GM12878 (cell line): ENCODE measurements around the gene SLC25A44. TPM values are rescaled to one million over a fixed set of nuclear protein-coding genes. Genes with fewer than 3 reads are reported as not detected.

Experiments
- ASH2L ChIP-seq: fragments of 300-600, 200-600 bp; sonication (generic); IDR thresholded peaks from 2 replicates; pipeline ENCODE4 v1.6.1; 2017; ENCODE audit warnings: low read depth, mild to moderate bottlenecking, borderline replicate concordance
- CBX5 ChIP-seq: sonication (generic); IDR thresholded peaks from 2 replicates; pipeline ENCODE4 v1.6.1; 2016; ENCODE audit warnings: low read depth, moderate library complexity, mild to moderate bottlenecking, inconsistent platforms
- CREM ChIP-seq: IDR thresholded peaks from 2 replicates; pipeline ENCODE4 v1.6.1; 2014; ENCODE audit warnings: antibody characterized with exemption, low read depth
- FOS ChIP-seq: IDR thresholded peaks from 3 replicates; pipeline ENCODE4 v1.6.1; 2011; ENCODE audit warnings: borderline replicate concordance; ENCODE audit not compliant: insufficient read length; ENCODE audit errors: extremely low read depth
- FOXK2 ChIP-seq: fragments of 450-650 bp; IDR thresholded peaks from 2 replicates; pipeline ENCODE4 v1.6.1; 2017; ENCODE audit warnings: mild to moderate bottlenecking, moderate library complexity
- IKZF2 ChIP-seq, 2 experiments: fragments of 450-650 bp; IDR thresholded peaks; 2 replicates each; pipeline ENCODE4 v1.6.1; 2017; ENCODE audit warnings: mild to moderate bottlenecking in 2 of 2, moderate library complexity in 2 of 2
- KLF5 ChIP-seq: fragments of 450-650 bp; IDR thresholded peaks from 2 replicates; pipeline ENCODE4 v1.6.1; 2014; ENCODE audit warnings: mild to moderate bottlenecking; ENCODE audit not compliant: partially characterized antibody
- NR2F1 ChIP-seq: fragments of 450-650 bp; conservative IDR thresholded peaks from 2 replicates; pipeline ENCODE4 v1.6.1; 2017; ENCODE audit warnings: mild to moderate bottlenecking
- RFX5 ChIP-seq: IDR thresholded peaks from 2 replicates; pipeline ENCODE4 v1.6.1; 2011; ENCODE audit warnings: low read depth, low read length, improper control_type of control experiment
- STAT3 ChIP-seq: IDR thresholded peaks from 2 replicates; pipeline ENCODE4 v1.6.1; 2011; ENCODE audit warnings: low read depth, low read length, improper control_type of control experiment
- TAF1 ChIP-seq: IDR thresholded peaks from 2 replicates; pipeline ENCODE4 v1.6.1; 2011; ENCODE audit warnings: mild to moderate bottlenecking, low read depth, low read length, borderline replicate concordance
- TCF12 ChIP-seq: IDR thresholded peaks from 2 replicates; pipeline ENCODE4 v1.6.1; 2011; ENCODE audit warnings: low read depth, mild to moderate bottlenecking, low read length
- ZNF207 ChIP-seq: fragments of 450-650 bp; IDR thresholded peaks from 2 replicates; pipeline ENCODE4 v1.6.1; 2014; ENCODE audit warnings: antibody characterized with exemption, mild to moderate bottlenecking, borderline replicate concordance
- ZNF24 ChIP-seq: fragments of 450-650 bp; IDR thresholded peaks from 2 replicates; pipeline ENCODE4 v1.6.1; 2017; ENCODE audit warnings: antibody characterized with exemption, mild to moderate bottlenecking
- ZSCAN29 ChIP-seq: fragments of 450-650 bp; IDR thresholded peaks from 2 replicates; pipeline ENCODE4 v1.6.1; 2017; ENCODE audit warnings: mild to moderate bottlenecking, moderate library complexity
- polyA plus RNA-seq, 11 experiments: library from polyadenylated mRNA; depleted of rRNA in 4 of 11; unstranded in 6 of 11; stranded (reverse) in 5 of 11; fragments of >200 nt; fragmentation: Nextera tagmentation in 4 of 11; fragmentation: Illumina TruSeq in 1 of 11; extraction: Ambion mirVana in 4 of 11; extraction: Trizol in 1 of 11; gene quantifications; 1 replicate in 1 of 11; 2 replicates in 10 of 11; pipeline versions ENCODE4 v1.2.1 to v1.2.3, GENCODE V29; 2011 to 2016; ENCODE audit warnings: inconsistent platforms in 2 of 11, missing spikeins in 2 of 11, low read depth in 1 of 11
- total RNA-seq, 4 experiments: library from RNA; depleted of rRNA in 3 of 4; stranded (reverse); fragments of >200 nt in 3 of 4; fragmentation: Illumina TruSeq in 1 of 4; extraction: Trizol in 1 of 4; gene quantifications; 2 replicates each; pipeline versions ENCODE4 v1.2.1 to v1.2.3, GENCODE V29; 2013 to 2021
- TF ChIP-seq, protein P1 (sequence below): fragments of 450-650 bp; IDR thresholded peaks from 2 replicates; pipeline ENCODE4 v1.6.1; 2016; ENCODE audit warnings: mild to moderate bottlenecking, moderate library complexity, borderline replicate concordance
- TF ChIP-seq, protein P2 (sequence below): fragments of 450-650 bp; IDR thresholded peaks from 2 replicates; pipeline ENCODE4 v1.6.1; 2017; ENCODE audit warnings: antibody characterized with exemption, mild to moderate bottlenecking, moderate library complexity
- TF ChIP-seq, protein P3 (sequence below): IDR thresholded peaks from 2 replicates; pipeline ENCODE4 v1.6.1; 2011; ENCODE audit warnings: borderline replicate concordance, low read depth, mild to moderate bottlenecking, moderate library complexity, mixed read lengths, low read length; ENCODE audit not compliant: insufficient read depth; ENCODE audit errors: extremely low read length
- TF ChIP-seq, protein P4 (sequence below): IDR thresholded peaks from 2 replicates; pipeline ENCODE4 v1.6.1; 2011; ENCODE audit warnings: mild to moderate bottlenecking, low read depth, low read length, moderate library complexity; ENCODE audit not compliant: insufficient replicate concordance
- TF ChIP-seq, protein P5 (sequence below): fragments of 450-650 bp; IDR thresholded peaks from 2 replicates; pipeline ENCODE4 v1.6.1; 2016; ENCODE audit warnings: mild to moderate bottlenecking

Gene SLC25A44
- total and polyA plus RNA-seq, 10 of the 15 experiments (the other 5 are each of a cell fraction or from before 2014, with no cell fraction given): 7.1 to 43.3 (median 30.4) TPM

DNA sequence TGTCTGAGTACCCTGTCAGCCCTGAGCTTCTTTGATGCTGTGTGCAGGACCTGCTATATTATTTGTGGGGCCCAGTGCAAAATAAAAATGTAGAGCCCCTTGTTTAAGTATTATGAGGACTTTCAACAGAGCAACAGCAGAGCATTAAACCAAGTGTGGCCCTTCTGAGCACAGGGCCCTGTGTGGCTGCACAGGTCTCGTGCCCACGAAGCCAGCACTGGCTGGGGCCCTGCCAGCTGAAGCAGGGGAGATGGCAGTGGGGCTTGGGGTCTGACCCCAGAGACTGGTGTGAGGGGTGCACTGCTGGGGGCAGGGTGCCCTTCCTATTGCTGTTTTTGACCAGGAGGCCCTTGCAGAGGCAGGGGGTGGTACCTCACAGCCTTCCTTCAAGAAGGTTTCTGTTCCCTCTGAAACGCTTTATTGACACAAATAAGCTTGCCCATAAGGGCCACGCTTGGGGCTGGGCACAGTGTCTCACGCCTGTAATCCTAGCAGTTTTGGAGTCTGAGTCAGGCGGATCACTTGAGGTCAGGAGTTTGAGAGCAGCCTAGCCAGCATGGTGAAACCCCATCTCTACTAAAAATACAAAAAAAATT lies 42.7 kb upstream of the SLC25A44 start (continued):
- TF ChIP-seq, protein P1, sequence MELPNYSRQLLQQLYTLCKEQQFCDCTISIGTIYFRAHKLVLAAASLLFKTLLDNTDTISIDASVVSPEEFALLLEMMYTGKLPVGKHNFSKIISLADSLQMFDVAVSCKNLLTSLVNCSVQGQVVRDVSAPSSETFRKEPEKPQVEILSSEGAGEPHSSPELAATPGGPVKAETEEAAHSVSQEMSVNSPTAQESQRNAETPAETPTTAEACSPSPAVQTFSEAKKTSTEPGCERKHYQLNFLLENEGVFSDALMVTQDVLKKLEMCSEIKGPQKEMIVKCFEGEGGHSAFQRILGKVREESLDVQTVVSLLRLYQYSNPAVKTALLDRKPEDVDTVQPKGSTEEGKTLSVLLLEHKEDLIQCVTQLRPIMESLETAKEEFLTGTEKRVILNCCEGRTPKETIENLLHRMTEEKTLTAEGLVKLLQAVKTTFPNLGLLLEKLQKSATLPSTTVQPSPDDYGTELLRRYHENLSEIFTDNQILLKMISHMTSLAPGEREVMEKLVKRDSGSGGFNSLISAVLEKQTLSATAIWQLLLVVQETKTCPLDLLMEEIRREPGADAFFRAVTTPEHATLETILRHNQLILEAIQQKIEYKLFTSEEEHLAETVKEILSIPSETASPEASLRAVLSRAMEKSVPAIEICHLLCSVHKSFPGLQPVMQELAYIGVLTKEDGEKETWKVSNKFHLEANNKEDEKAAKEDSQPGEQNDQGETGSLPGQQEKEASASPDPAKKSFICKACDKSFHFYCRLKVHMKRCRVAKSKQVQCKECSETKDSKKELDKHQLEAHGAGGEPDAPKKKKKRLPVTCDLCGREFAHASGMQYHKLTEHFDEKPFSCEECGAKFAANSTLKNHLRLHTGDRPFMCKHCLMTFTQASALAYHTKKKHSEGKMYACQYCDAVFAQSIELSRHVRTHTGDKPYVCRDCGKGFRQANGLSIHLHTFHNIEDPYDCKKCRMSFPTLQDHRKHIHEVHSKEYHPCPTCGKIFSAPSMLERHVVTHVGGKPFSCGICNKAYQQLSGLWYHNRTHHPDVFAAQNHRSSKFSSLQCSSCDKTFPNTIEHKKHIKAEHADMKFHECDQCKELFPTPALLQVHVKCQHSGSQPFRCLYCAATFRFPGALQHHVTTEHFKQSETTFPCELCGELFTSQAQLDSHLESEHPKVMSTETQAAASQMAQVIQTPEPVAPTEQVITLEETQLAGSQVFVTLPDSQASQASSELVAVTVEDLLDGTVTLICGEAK: peak; percentile 60; the same call in 1 of the 2 replicates
- no peak for TF ChIP-seq ZSCAN29
- no peak for TF ChIP-seq ZNF24
- TF ChIP-seq, protein P2, sequence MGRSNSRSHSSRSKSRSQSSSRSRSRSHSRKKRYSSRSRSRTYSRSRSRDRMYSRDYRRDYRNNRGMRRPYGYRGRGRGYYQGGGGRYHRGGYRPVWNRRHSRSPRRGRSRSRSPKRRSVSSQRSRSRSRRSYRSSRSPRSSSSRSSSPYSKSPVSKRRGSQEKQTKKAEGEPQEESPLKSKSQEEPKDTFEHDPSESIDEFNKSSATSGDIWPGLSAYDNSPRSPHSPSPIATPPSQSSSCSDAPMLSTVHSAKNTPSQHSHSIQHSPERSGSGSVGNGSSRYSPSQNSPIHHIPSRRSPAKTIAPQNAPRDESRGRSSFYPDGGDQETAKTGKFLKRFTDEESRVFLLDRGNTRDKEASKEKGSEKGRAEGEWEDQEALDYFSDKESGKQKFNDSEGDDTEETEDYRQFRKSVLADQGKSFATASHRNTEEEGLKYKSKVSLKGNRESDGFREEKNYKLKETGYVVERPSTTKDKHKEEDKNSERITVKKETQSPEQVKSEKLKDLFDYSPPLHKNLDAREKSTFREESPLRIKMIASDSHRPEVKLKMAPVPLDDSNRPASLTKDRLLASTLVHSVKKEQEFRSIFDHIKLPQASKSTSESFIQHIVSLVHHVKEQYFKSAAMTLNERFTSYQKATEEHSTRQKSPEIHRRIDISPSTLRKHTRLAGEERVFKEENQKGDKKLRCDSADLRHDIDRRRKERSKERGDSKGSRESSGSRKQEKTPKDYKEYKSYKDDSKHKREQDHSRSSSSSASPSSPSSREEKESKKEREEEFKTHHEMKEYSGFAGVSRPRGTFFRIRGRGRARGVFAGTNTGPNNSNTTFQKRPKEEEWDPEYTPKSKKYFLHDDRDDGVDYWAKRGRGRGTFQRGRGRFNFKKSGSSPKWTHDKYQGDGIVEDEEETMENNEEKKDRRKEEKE: no peak
- TF ChIP-seq, protein P3, sequence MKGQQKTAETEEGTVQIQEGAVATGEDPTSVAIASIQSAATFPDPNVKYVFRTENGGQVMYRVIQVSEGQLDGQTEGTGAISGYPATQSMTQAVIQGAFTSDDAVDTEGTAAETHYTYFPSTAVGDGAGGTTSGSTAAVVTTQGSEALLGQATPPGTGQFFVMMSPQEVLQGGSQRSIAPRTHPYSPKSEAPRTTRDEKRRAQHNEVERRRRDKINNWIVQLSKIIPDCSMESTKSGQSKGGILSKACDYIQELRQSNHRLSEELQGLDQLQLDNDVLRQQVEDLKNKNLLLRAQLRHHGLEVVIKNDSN: no peak
- TF ChIP-seq, protein P4, sequence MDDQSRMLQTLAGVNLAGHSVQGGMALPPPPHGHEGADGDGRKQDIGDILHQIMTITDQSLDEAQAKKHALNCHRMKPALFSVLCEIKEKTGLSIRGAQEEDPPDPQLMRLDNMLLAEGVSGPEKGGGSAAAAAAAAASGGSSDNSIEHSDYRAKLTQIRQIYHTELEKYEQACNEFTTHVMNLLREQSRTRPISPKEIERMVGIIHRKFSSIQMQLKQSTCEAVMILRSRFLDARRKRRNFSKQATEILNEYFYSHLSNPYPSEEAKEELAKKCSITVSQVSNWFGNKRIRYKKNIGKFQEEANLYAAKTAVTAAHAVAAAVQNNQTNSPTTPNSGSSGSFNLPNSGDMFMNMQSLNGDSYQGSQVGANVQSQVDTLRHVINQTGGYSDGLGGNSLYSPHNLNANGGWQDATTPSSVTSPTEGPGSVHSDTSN: no peak
- TF ChIP-seq NR2F1: peak; percentile 42; the same call in 1 of the 2 replicates
- TF ChIP-seq CREM: no peak
- no peak for TF ChIP-seq ASH2L
- no peak for TF ChIP-seq TAF1
- TF ChIP-seq FOS: no peak
- TF ChIP-seq ZNF207: no peak
- TF ChIP-seq RFX5: no peak
- TF ChIP-seq FOXK2: no peak
- no peak for TF ChIP-seq KLF5
- TF ChIP-seq, protein P5, sequence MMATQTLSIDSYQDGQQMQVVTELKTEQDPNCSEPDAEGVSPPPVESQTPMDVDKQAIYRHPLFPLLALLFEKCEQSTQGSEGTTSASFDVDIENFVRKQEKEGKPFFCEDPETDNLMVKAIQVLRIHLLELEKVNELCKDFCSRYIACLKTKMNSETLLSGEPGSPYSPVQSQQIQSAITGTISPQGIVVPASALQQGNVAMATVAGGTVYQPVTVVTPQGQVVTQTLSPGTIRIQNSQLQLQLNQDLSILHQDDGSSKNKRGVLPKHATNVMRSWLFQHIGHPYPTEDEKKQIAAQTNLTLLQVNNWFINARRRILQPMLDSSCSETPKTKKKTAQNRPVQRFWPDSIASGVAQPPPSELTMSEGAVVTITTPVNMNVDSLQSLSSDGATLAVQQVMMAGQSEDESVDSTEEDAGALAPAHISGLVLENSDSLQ: peak; percentile 36
- no peak for TF ChIP-seq CBX5
- TF ChIP-seq STAT3: no peak
- TF ChIP-seq TCF12: no peak
- peak; percentile 60 to 68; a peak in 3 of 4 replicates for TF ChIP-seq IKZF2 (IDR thresholded peaks at IDR 0.05)
